H1 (cell line): ENCODE data around the gene ABHD16A. TPM values are rescaled to one million over a fixed set of nuclear protein-coding genes. Genes with fewer than 3 reads are reported as not detected.
A peak's percentile ranks its signal among the peaks of the same experiment; 100 is the strongest.

ENCODE experiments used
- BRCA1 ChIP-seq: IDR thresholded peaks from 2 replicates; pipeline ENCODE4 v1.6.1; 2012; ENCODE audit warnings: low read depth, low read length, improper control_type of control experiment
- CHD7 ChIP-seq: fragments of 300-600 bp; sonication (generic); IDR thresholded peaks from 2 replicates; pipeline ENCODE4 v1.7.1; 2012; ENCODE audit warnings: low read length, moderate library complexity, mild to moderate bottlenecking, inconsistent platforms; ENCODE audit not compliant: insufficient replicate concordance
- CREB1 ChIP-seq: IDR thresholded peaks from 2 replicates; pipeline ENCODE4 v1.6.1; 2012; ENCODE audit warnings: inconsistent platforms
- EGR1 ChIP-seq: IDR thresholded peaks from 2 replicates; pipeline ENCODE4 v1.6.1; 2011; ENCODE audit warnings: low read depth, low read length, borderline replicate concordance
- KDM1A ChIP-seq: fragments of 200-600, 300-600 bp; sonication (generic); IDR thresholded peaks from 2 replicates; pipeline ENCODE4 v1.7.1; 2016; ENCODE audit warnings: mild to moderate bottlenecking, low read length, borderline replicate concordance
- RFX5 ChIP-seq: IDR thresholded peaks from 2 replicates; pipeline ENCODE4 v1.6.1; 2011; ENCODE audit warnings: low read depth, low read length, improper control_type of control experiment, borderline replicate concordance
- SAP30 ChIP-seq: fragments of 300-600 bp; sonication (generic); IDR thresholded peaks from 2 replicates; pipeline ENCODE4 v1.7.1; 2012; ENCODE audit warnings: low read length, moderate library complexity, mild to moderate bottlenecking, inconsistent platforms; ENCODE audit not compliant: insufficient read depth, insufficient replicate concordance
- SP4 ChIP-seq: IDR thresholded peaks from 2 replicates; pipeline ENCODE4 v1.6.1; 2012; ENCODE audit warnings: low read length, inconsistent platforms
- TAF7 ChIP-seq: optimal IDR thresholded peaks from 2 replicates; pipeline ENCODE3; 2011; ENCODE audit warnings: low read depth, mild to moderate bottlenecking, inconsistent platforms, low read length, moderate library complexity, borderline replicate concordance
- TBP ChIP-seq: IDR thresholded peaks from 2 replicates; pipeline ENCODE4 v1.6.1; 2011; ENCODE audit warnings: low read depth, low read length, improper control_type of control experiment
- polyA plus RNA-seq, 7 experiments: library from polyadenylated mRNA; depleted of rRNA in 3 of 7; stranded (reverse) in 5 of 7; unstranded in 2 of 7; fragments of >200 nt in 5 of 7; fragments of 200-250 nt in 2 of 7; gene quantifications; 1 replicate in 5 of 7; 2 replicates in 1 of 7; 4 replicates in 1 of 7; pipeline versions ENCODE4 v1.2.1 to v1.2.3, GENCODE V29; 2011 to 2013; ENCODE audit warnings: missing spikeins in 2 of 7, mixed read lengths in 2 of 7
- total RNA-seq: library from RNA; stranded (reverse); fragmentation: NEBNext Ultra II Directional; extraction: Animal tissue kit (Norgen Biotek cat#: 25700); gene quantifications from 2 replicates; pipeline ENCODE4 v1.2.1, GENCODE V29; 2021

Gene ABHD16A
- total and polyA plus RNA-seq, 2 of the 8 experiments (the other 6 are each of a cell fraction or from before 2014, with no cell fraction given), result 32.9 to 40.2 TPM

GRCh38 chr6:31665501-31666336 lies 37.4 kb downstream of the ABHD16A start, which contains the start of gene CSNK2B (continued):
- peak; percentile 59 for TF ChIP-seq TBP
- no peak for TF ChIP-seq BRCA1
- peak; percentile 62 for TF ChIP-seq CREB1
- TF ChIP-seq RFX5, result no peak
- TF ChIP-seq SAP30, result peak; percentile 5
- TF ChIP-seq TAF7, result peak; percentile 94
- TF ChIP-seq SP4, result no peak
- TF ChIP-seq KDM1A, result no peak
- 0 out of 2 replicates have a peak, but pooled peaks have one; percentile 38 for TF ChIP-seq EGR1
- TF ChIP-seq CHD7, result no peak
